NCI-H69 (cell line): ENCODE data around the gene ABCD2.
"Not testable (repeated sequence)": the region's sequence is repeated elsewhere in the genome, so short reads cannot be mapped to it uniquely, and the experiment has no call there.

Experiments used
- DNase-seq: peaks from one replicate; lab custom pipeline; 2025; lab: John Stamatoyannopoulos, UW

The ABCD2 gene

DNA sequence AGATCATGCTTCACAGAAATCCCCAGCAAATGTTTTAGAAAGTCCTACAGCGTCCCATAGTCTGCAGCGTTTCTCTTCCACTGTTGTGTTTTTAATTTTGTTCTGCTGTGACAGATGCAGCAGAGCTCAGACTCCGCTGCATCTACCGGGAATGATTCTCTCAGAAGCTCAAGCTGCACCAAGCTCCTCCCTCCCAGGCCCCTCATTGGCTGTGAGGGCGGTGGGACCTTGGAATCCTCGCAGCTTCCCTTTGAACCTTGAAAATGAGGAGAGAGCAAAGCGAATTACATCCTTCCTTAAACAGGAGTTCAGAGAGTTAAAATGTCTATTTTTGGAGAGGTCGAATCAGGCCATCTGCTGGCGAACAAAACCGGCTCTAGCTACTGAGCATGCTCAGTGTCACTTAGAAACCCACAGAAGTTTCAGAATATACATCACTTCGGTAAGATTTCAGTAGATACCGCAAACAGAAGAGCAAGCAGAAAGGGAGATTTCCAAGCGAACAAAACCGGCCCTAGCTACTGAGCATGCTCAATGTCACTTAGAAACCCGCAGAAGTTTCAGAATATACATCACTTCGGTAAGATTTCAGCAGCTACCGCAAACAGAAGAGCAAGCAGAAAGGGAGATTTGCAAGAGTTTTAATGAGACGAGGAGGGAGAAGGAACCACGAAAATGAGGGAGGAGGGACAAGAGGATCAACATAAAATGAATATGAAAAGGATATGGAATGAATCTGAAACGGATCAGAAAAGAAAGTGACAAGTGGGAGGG is at the start of gene ABCD2:
ABCD2 (minus strand) TSS at position 144 of the 774 bp plus-strand sequence. CDS start 188 bp downstream, outside the sequence.
- peak; percentile 73 for DNase-seq

DNA sequence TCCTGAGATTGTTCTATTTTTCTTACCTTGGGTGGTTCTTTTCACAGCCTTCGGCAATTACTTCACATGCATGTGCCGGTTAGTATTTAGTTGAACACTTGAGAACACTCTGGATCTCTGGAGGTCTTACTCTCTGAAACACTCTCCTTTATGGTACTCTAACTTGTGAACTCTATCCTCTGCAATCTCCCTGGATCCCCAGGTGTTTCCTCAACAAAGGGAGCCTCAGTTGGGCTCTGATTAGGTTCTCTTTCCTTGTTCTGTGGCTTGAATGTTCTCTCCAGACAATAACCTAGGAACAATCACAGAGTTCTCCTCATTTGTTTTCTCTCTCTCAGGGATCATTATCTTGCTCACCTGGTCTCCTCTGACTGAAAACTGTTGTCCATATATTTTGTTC is 40.5 kb upstream of the ABCD2 start:
- no peak for DNase-seq

DNA sequence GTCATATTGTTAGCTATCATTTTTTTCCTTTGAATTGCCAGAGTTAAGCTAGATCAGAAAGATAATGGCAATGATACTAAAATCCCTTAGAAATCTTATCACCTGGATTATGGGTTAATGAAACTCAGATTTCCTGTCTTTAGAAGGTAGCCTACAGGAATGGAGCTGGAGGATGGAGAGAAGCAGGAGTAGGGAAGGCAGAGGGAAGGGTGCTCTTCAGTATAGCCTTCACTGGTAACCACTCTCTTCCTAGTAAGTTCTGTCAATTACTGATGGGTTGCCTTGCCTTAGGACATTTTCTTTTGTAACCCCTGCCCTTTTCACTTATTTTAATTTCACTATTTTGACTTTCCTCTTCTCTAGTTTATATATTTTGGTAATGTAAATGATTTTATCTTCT is 27.8 kb upstream of the ABCD2 start:
- no peak for DNase-seq

GRCh38 chr12:39646963-39647362 is 27.4 kb upstream of the ABCD2 start:
- DNase-seq = no peak

DNA sequence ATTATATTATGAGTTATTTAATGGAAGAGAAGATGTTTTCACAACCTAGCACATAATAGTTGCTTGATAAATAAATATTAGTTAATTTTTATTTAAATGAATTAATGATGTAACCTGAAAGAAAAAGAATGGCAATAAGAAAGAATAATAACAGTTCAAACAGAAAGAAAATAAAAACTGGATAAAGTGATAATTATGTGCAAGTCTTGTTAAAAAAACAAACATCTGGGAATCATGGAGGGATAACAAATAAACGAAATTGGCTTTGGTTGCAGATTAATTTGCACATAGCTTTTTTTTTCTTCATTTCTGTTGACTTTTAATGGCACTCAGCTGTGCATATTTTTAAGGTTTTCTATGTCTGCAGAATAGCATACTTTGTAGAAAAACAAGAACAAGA is 23.4 kb upstream of the ABCD2 start:
- DNase-seq = no peak

DNA sequence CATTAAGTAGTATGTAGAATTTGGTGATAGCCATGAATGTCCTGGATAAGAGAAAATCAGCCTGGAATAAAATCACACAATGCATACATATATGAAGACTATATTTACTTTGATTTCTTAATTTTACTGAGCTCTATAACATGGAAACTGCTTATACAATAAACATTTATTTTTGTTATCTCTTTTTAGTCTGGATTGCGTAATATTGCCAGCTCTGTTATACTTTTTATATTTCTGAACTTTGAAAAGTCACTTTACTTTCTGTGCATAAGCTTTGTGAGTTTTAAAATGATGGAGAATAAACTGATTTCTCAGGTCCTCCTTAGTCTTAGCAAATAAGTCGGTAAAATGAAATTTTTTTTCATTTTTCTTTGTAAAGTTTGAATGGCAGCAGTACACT is 19.2 kb upstream of the ABCD2 start:
- no peak for DNase-seq

DNA sequence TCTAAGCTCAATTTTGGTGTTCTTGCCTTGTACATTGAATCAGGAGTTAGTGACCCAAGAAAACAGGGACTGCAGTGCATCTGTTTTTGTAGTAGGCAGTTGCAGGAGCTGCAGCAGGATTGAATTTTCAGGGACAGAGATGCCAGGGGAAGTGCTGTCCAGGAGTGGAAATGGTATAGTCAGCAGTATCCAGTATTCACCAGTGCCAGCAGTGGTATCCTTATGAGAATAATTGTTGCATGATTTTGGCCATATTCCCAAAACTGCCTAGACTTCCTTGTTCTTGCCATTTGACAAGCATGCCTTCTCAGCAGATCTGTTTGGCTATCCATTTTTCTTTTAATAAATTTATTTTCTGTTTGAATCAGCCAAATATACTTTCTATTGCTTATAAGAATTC is 18.6 kb upstream of the ABCD2 start:
- no peak for DNase-seq

GRCh38 chr12:39632670-39633069 is 13.1 kb upstream of the ABCD2 start:
- DNase-seq = no peak

- no peak for DNase-seq
Observed at GRCh38 chr12:39628836-39629235, 9.2 kb upstream of the ABCD2 start.

DNA sequence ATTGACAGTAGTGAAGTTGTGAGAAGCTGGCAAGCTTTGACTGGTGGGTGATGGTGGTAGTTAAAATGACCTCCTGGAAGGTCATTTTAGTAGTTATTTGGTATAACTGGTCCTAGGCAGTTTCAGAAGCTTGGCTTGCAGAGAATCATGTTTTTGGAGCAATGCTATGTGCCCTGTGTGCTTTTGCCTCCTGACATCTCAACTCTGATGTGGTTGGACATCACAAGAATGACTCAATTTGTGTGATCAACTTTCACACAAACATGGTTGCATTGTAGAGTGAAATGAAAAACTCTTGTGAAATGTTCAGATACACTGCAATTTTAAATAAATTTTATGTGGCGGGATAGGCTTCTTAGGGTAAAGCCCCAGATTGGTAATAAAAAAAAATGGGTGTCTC is 8.3 kb upstream of the ABCD2 start:
- no peak for DNase-seq

DNA sequence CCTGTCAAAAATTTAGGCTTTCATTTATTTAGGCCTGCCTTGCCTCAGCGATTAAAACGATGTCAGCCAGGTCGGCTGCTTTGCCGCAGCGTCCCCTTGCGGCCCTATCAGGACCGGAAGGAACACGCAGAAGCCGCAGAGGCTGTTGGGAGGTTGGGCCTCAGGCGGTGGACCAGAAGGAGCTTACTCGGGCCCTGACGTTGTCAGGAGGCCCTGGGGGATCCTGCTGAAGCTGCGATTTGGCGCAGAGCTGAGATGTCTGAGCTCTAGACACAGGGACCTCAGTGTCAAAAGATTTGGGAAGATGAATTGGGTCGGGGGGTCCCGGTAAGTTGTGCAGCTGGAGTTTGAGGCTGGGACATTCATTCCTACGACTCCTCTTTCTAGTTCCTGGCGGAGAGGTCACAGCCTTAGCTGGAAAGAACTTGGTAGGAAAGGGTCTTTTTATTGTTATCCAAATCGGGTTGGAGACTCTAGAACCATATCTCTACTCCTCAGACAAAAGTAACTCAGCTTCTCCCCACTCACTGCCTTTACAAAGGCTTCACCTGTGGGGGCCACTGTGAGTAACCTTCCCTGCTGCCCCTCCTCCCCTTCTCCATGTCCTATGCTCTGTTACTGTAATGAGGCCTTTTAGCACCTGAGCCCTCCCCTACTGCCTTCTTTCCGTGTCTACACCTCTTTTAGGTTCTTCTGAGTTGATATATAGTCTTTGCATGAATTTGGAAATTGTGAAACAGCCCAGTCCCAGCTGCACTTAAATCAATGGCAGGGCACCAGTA is 6.6 kb upstream of the ABCD2 start:
- DNase-seq = no peak

DNA sequence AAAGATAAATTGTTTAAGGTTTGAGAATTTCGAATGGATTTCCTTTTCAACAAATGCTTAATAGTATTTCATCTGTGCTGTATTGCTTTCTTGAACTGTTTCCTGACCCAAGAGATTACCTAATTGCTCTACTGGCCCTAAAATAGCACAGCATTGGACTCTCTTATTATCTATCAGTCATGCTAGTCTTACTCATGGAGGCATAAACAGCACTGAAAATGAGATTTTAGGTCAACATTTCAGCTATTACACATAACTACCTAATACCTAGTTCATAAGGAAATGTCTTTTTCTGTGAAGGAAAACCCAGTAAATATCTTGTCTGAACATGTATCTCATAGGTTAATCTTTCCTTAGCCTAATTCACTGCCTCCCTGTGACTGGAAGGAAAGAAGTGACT is 4.3 kb upstream of the ABCD2 start:
- DNase-seq = no peak

GRCh38 chr12:39623160-39623559 is 3.6 kb upstream of the ABCD2 start:
- not testable (repeated sequence) for DNase-seq

DNA sequence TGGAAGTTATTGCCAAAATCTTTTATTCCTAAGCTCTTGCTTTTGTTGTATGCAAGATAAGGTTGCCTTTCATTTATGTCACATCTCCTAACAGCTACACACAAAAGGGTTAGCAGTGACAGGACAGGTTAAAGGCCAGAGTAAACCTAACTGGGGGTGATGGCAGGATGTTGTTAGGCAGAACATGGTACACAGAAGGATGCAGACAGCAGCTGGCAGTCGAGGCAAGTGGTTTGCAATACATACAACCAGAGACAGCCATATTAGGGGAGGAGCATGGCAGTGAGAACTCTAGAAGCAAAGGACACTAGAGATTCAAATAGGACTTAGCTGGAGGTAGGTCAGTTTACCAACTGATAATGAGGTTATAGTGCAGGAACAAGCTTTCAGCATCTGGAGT is 2.7 kb upstream of the ABCD2 start:
- no peak for DNase-seq

GRCh38 chr12:39621670-39622069 is 2.1 kb upstream of the ABCD2 start:
- no peak for DNase-seq

GRCh38 chr12:39620659-39621658 is 1.4 kb upstream of the ABCD2 start:
- DNase-seq = no peak

DNA sequence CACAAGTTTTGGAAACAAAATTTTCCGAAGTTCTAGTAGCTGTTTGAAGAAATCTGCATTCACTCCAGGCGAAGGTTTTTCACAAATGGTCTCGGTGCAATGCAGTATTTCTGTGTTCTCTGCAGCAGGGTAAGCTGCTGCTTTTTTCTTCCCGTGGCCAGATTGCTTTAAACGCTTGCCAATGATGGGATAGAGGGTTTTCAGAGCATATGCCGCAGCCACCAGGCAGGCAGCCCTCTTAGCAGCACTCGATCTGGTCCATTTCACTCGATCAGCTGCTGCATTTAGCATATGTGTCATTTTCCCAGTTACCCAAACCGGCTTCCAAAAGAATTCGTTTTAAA is 315 bp downstream of the ABCD2 start:
- peak; percentile 56 for DNase-seq

DNA sequence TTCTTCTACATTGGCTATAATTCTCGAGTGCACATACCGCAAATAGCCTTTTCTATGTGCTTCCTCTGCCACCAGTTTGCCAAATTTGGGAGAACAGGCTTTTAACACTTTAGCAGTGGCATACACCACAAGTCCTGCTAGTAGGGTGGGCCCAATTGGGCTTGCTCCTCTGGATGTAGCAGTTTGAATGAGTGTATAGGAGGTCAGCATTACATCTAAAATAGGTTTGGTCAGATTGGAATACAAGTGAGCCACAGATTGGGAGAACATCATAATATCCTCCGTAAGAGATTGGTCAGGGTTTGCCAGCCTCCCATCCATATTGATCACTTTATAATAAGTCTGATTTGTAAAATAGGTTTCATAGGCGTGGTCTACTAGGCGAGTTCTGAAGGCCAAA is 902 bp downstream of the ABCD2 start:
- no peak for DNase-seq

GRCh38 chr12:39617887-39618286 is 1.7 kb downstream of the ABCD2 start:
- no peak for DNase-seq

DNA sequence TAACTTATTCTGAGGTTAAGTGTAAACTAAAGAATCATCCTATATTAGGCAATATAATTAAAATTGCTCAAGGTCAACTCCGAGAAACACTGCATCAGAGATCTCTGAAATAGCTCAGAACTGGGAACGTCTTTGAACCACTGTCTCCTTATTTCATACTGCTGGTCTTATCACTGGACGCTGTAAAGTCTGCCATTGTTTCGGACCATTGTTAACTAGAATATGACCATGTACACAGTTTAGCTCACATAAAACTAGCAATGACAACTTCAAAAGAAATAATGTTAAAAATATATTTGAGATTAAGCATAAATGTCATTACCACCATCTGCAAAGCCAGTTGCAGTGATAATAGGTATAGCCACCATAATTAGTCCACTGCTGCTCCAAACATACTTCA is 2.9 kb downstream of the ABCD2 start:
- DNase-seq = no peak

- DNase-seq = no peak
Observed at GRCh38 chr12:39616251-39616650, 3.4 kb downstream of the ABCD2 start.

DNA sequence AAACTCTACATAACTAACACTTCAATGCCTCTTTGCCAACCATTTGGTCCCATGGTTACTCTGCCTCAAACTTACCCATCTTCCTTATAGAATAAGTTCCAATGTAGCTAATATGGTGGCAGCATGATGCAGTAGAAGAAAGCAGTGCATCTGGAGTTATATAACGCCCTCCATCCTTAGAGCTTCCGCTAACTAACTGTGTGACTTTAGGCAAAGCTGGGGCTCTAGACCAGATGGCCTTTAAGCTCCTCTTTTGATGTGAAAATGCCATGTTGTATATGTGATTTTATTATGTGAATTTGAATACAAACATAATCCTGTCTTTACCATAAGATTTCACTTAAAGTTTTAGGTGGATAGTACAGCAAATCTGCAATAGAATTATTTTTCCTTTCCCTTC is 6.1 kb downstream of the ABCD2 start:
- DNase-seq = no peak
